HG02852 (cell line): ENCODE results near the gene RFLNA.
A peak's percentile ranks its signal among the peaks of the same experiment; 100 is the strongest.

Experiments
- ATAC-seq: cut with Tn5 transposase; IDR thresholded peaks from one replicate; pipeline ENCODE4 v1.9.1; 2021; ENCODE audit warnings: mild to moderate bottlenecking, moderate library complexity; ENCODE audit not compliant: unreplicated experiment

RFLNA gene

GRCh38 chr12:124294780-124295341 lies at the start of gene RFLNA:
Gene RFLNA, plus strand, starts transcription at chr12:124295093. Its CDS starts 337 bp downstream, at chr12:124295430.
- no peak for ATAC-seq

GRCh38 chr12:124247331-124247730 lies 47.6 kb upstream of the RFLNA start:
- ATAC-seq = no peak

GRCh38 chr12:124248941-124249825 lies 45.7 kb upstream of the RFLNA start:
- no peak for ATAC-seq

GRCh38 chr12:124251186-124251585 lies 43.7 kb upstream of the RFLNA start:
- no peak for ATAC-seq

- no peak for ATAC-seq
Measured at GRCh38 chr12:124252964-124253363, 41.9 kb upstream of the RFLNA start.

GRCh38 chr12:124254126-124254525 lies 40.8 kb upstream of the RFLNA start:
- no peak for ATAC-seq

GRCh38 chr12:124259154-124260066 lies 35.5 kb upstream of the RFLNA start:
- ATAC-seq = no peak

GRCh38 chr12:124261885-124262284 lies 33.0 kb upstream of the RFLNA start:
- ATAC-seq = no peak

GRCh38 chr12:124264089-124264795 lies 30.7 kb upstream of the RFLNA start:
- no peak for ATAC-seq

- ATAC-seq = no peak
Measured at GRCh38 chr12:124264879-124265278, 30.0 kb upstream of the RFLNA start.

- ATAC-seq = no peak
Measured at GRCh38 chr12:124267205-124267778, 27.6 kb upstream of the RFLNA start.

GRCh38 chr12:124270671-124271070 lies 24.2 kb upstream of the RFLNA start:
- ATAC-seq = no peak

- peak; percentile 50 for ATAC-seq
Measured at GRCh38 chr12:124273630-124274029, 21.3 kb upstream of the RFLNA start.

GRCh38 chr12:124276337-124276736 lies 18.6 kb upstream of the RFLNA start:
- no peak for ATAC-seq

- no peak for ATAC-seq
Measured at GRCh38 chr12:124277394-124278241, 17.3 kb upstream of the RFLNA start.

GRCh38 chr12:124278389-124279101 lies 16.3 kb upstream of the RFLNA start:
- ATAC-seq = no peak

GRCh38 chr12:124279315-124279714 lies 15.6 kb upstream of the RFLNA start:
- ATAC-seq = no peak

GRCh38 chr12:124279846-124280360 lies 15.0 kb upstream of the RFLNA start:
- no peak for ATAC-seq

- no peak for ATAC-seq
Measured at GRCh38 chr12:124281309-124281708, 13.6 kb upstream of the RFLNA start.
